Esophagus squamous epithelium (tissue), 4 donors: ENCODE results near the gene SYTL1.

Experiments
- CTCF ChIP-seq, 6 experiments: fragments of 450-650 bp in 4 of 6; fragments of 200-600 bp in 2 of 6; sonication (generic) in 2 of 6; IDR thresholded peaks; one replicate each; pipeline ENCODE4 v1.5.1; 2016 to 2019; ENCODE audit warnings: antibody characterized with exemption in 6 of 6, mild to moderate bottlenecking in 4 of 6, moderate library complexity in 4 of 6
- POLR2A ChIP-seq, 4 donors: fragments of 450-650 bp; IDR thresholded peaks; one replicate each; pipeline ENCODE4 v1.6.1; 2017; ENCODE audit warnings: antibody characterized with exemption in 4 of 4, mild to moderate bottlenecking in 4 of 4, moderate library complexity in 3 of 4

- no peak for TF ChIP-seq CTCF (IDR thresholded peaks at IDR 0.05)
- TF ChIP-seq POLR2A (IDR thresholded peaks at IDR 0.05) = no peak
These were observed 41.8 kb downstream of the SYTL1 start for GRCh38 chr1:27383661-27384060.
